NCI-H2196 treated with DMSO at 0.1 percent for 48 hours (cell line): ENCODE data around the gene IGSF3.

ENCODE experiments used
- DNase-seq: peaks from one replicate; lab custom pipeline; 2025; ENCODE audit not compliant: unreplicated experiment; lab: John Stamatoyannopoulos, UW

Gene IGSF3

GRCh38 chr1:116561563-116561962 is 106.0 kb downstream of the IGSF3 start:
- DNase-seq = no peak

GRCh38 chr1:116560704-116561490 is 106.6 kb downstream of the IGSF3 start:
- no peak for DNase-seq

GRCh38 chr1:116559304-116559761 is 108.2 kb downstream of the IGSF3 start:
- DNase-seq = no peak

- no peak for DNase-seq
Measured at GRCh38 chr1:116558571-116558970, 109.0 kb downstream of the IGSF3 start.

- no peak for DNase-seq
Measured at GRCh38 chr1:116558140-116558549, 109.4 kb downstream of the IGSF3 start.

- DNase-seq = no peak
Measured at GRCh38 chr1:116557323-116557878, 110.1 kb downstream of the IGSF3 start.

- DNase-seq = no peak
Measured at GRCh38 chr1:116556289-116557006, 111.1 kb downstream of the IGSF3 start.

GRCh38 chr1:116554924-116555323 is 112.6 kb downstream of the IGSF3 start:
- no peak for DNase-seq

GRCh38 chr1:116553386-116554115 is 114.0 kb downstream of the IGSF3 start:
- DNase-seq = no peak

GRCh38 chr1:116546354-116546977 is 121.1 kb downstream of the IGSF3 start:
- DNase-seq = no peak

GRCh38 chr1:116545359-116545705 is 122.2 kb downstream of the IGSF3 start:
- no peak for DNase-seq

GRCh38 chr1:116544588-116545358 is 122.8 kb downstream of the IGSF3 start:
- no peak for DNase-seq

GRCh38 chr1:116540088-116540487 is 127.4 kb downstream of the IGSF3 start:
- DNase-seq = no peak

GRCh38 chr1:116538544-116538943 is 129.0 kb downstream of the IGSF3 start:
- DNase-seq = no peak

- DNase-seq = no peak
Measured at GRCh38 chr1:116537898-116538297, 129.6 kb downstream of the IGSF3 start.

GRCh38 chr1:116537040-116537831 is 130.3 kb downstream of the IGSF3 start:
- DNase-seq = no peak

- no peak for DNase-seq
Measured at GRCh38 chr1:116534014-116534739, 133.4 kb downstream of the IGSF3 start.

GRCh38 chr1:116533429-116533820 is 134.1 kb downstream of the IGSF3 start:
- DNase-seq = no peak
